Prostate gland (tissue), 2 donors: ENCODE measurements around the gene STUM. TPM values are rescaled to one million over a fixed set of nuclear protein-coding genes. Genes with fewer than 3 reads are reported as not detected.

Experiments used
- DNase-seq: peaks from one replicate; pipeline ENCODE4 v3.0.0-alpha.2; 2019; ENCODE audit warnings: low spot score
- H3K27ac ChIP-seq, 2 donors: fragments of 200-600 bp; sonication (generic); 2 replicates each; pipeline ENCODE4 v1.5.1; 2017 to 2019
- H3K27me3 ChIP-seq: fragments of 200-600 bp; sonication (generic); replicated peaks from 2 replicates; pipeline ENCODE4 v1.5.1; 2019; ENCODE audit not compliant: insufficient read depth
- H3K36me3 ChIP-seq, 2 donors: fragments of 200-600 bp; sonication (generic); 1 replicate in 1 of 2; 2 replicates in 1 of 2; pipeline versions ENCODE4 v1.5.1 to v1.8.1; 2017 to 2019
- H3K4me1 ChIP-seq: fragments of 200-600 bp; sonication (generic); replicated peaks from 2 replicates; pipeline ENCODE4 v1.5.1; 2019
- H3K4me3 ChIP-seq, 2 donors: fragments of 200-600 bp; sonication (generic); 2 replicates each; pipeline ENCODE4 v1.5.1; 2017 to 2019
- H3K9me3 ChIP-seq: fragments of 200-600 bp; sonication (generic); 2 replicates; pipeline ENCODE4 v1.5.1; 2017
- CTCF ChIP-seq, 4 experiments: fragments of 200-600 bp in 2 of 4; fragments of 450-650 bp in 2 of 4; sonication (generic) in 2 of 4; IDR thresholded peaks; 1 replicate in 3 of 4; 2 replicates in 1 of 4; pipeline ENCODE4 v1.5.1; 2016 to 2019; ENCODE audit warnings: antibody characterized with exemption in 4 of 4, mild to moderate bottlenecking in 2 of 4, moderate library complexity in 2 of 4
- POLR2A ChIP-seq: fragments of 450-650 bp; IDR thresholded peaks from one replicate; pipeline ENCODE4 v1.6.1; 2016; ENCODE audit warnings: antibody characterized with exemption, mild to moderate bottlenecking
- POLR2AphosphoS5 ChIP-seq: sonication (generic); formaldehyde crosslinking; IDR thresholded peaks from one replicate; pipeline ENCODE4 v1.6.1; 2017; ENCODE audit warnings: antibody characterized with exemption
- WGBS: methylation state at CpG from one replicate; pipeline ENCODE4 v1.1.5; 2018; 5-methylcytosine and 5-hydroxymethylcytosine counted together
- intact Hi-C: fragments of 100-400 bp; cut with DNase I; formaldehyde crosslinking; loops from one replicate; pipeline ENCODE4 v1.14.2; 2022
- total RNA-seq, 2 donors: library from RNA; depleted of rRNA; stranded (reverse); fragments of >200 nt; gene quantifications; one replicate each; pipeline ENCODE4 v1.1.0, GENCODE V29; 2016

The STUM gene
- total RNA-seq, 2 donors from 2014 or later, result 1.9 to 4.3 TPM

GRCh38 chr1:226586650-226587422 lies 38.3 kb downstream of the STUM start:
- H3K9me3 ChIP-seq, result no peaks in the 10 kb centered on the region
- no peak for DNase-seq
- no peaks in the 10 kb centered on the region for H3K4me1 ChIP-seq
- no peak overlapping the region for H3K4me3 ChIP-seq
- intact Hi-C loops, result no loop called here
- TF ChIP-seq POLR2AphosphoS5 (no peak), POLR2A (no peak), CTCF (IDR thresholded peaks at IDR 0.05) (no peak)
- H3K27me3 ChIP-seq, result no peaks in the 10 kb centered on the region
- WGBS, result 86% methylated on average over 16 of the region's 16 CpGs
- no peaks in the 10 kb centered on the region for H3K36me3 ChIP-seq
- no peak overlapping the region for H3K27ac ChIP-seq

- 76% methylated on average over 2 of the region's 2 CpGs for WGBS
- intact Hi-C loops, result no loop called here
- H3K9me3 ChIP-seq, result no peaks in the 10 kb centered on the region
Observed at GRCh38 chr1:226588484-226588883, 39.9 kb downstream of the STUM start.

GRCh38 chr1:226589008-226589733 lies 40.6 kb downstream of the STUM start:
- 59% methylated on average over 11 of the region's 11 CpGs for WGBS
- intact Hi-C loops, result no loop called here
- Histone ChIP-seq H3K4me1 (no peaks in the 10 kb centered on the region), H3K27me3 (no peaks in the 10 kb centered on the region), H3K9me3 (no peaks in the 10 kb centered on the region), H3K36me3 (no peaks in the 10 kb centered on the region), H3K4me3 (no peak overlapping the region), H3K27ac (no peak overlapping the region)
- no peak for DNase-seq
- TF ChIP-seq CTCF (IDR thresholded peaks at IDR 0.05), result no peak
- TF ChIP-seq POLR2AphosphoS5, result no peak
- no peak for TF ChIP-seq POLR2A

More at GRCh38 chr1:226588484-226588883, 39.9 kb downstream of the STUM start:
- no peak for DNase-seq
- H3K4me3 ChIP-seq, result no peak overlapping the region
- no peaks in the 10 kb centered on the region for H3K27me3 ChIP-seq
- no peaks in the 10 kb centered on the region for H3K36me3 ChIP-seq
- TF ChIP-seq POLR2AphosphoS5, result no peak
- no peak for TF ChIP-seq CTCF (IDR thresholded peaks at IDR 0.05)
- no peak for TF ChIP-seq POLR2A
- no peaks in the 10 kb centered on the region for H3K4me1 ChIP-seq
- H3K27ac ChIP-seq, result no peak overlapping the region

GRCh38 chr1:226590614-226591013 lies 42.0 kb downstream of the STUM start:
- H3K27me3 ChIP-seq, result no peaks in the 10 kb centered on the region
- intact Hi-C loops, result no loop called here
- no peak for DNase-seq
- no peaks in the 10 kb centered on the region for H3K36me3 ChIP-seq
- no peak overlapping the region for H3K4me3 ChIP-seq
- no peaks in the 10 kb centered on the region for H3K9me3 ChIP-seq
- no peaks in the 10 kb centered on the region for H3K4me1 ChIP-seq
- H3K27ac ChIP-seq, result no peak overlapping the region
- 95% methylated on average over 7 of the region's 7 CpGs for WGBS
- TF ChIP-seq POLR2A, result no peak

GRCh38 chr1:226593541-226593940 lies 45.0 kb downstream of the STUM start:
- WGBS, result 85% methylated on average over 8 of the region's 8 CpGs

More at GRCh38 chr1:226593541-226593940, 45.0 kb downstream of the STUM start:
- no peaks in the 10 kb centered on the region for H3K9me3 ChIP-seq
- no peaks in the 10 kb centered on the region for H3K36me3 ChIP-seq
- no peaks in the 10 kb centered on the region for H3K27me3 ChIP-seq
- H3K4me3 ChIP-seq, result no peak overlapping the region
- DNase-seq, result no peak
- TF ChIP-seq POLR2AphosphoS5 (no peak), POLR2A (no peak), CTCF (IDR thresholded peaks at IDR 0.05) (no peak)
- intact Hi-C loops, result no loop called here
- H3K4me1 ChIP-seq, result no peaks in the 10 kb centered on the region
- H3K27ac ChIP-seq, result no peak overlapping the region
